HepG2 (cell line): ENCODE data around the gene PNPLA3. TPM values are rescaled to one million over a fixed set of nuclear protein-coding genes. Genes with fewer than 3 reads are reported as not detected.
A peak's percentile ranks its signal among the peaks of the same experiment; 100 is the strongest.

Experiments used
- CREM ChIP-seq, 2 experiments: sonication (generic) in 1 of 2; formaldehyde crosslinking in 1 of 2; IDR thresholded peaks; 2 replicates each; pipeline versions ENCODE4 v1.4.0 to v1.6.1; 2016 to 2020; ENCODE audit warnings: antibody characterized with exemption in 1 of 2, mild to moderate bottlenecking in 1 of 2, missing genetic modification reagents in 1 of 2
- EP300 ChIP-seq, 3 experiments: sonication (generic) in 1 of 3; formaldehyde crosslinking in 1 of 3; IDR thresholded peaks; 2 replicates each; pipeline versions ENCODE4 v1.5.1 to v1.6.1; 2011 to 2020; ENCODE audit warnings: low read depth in 2 of 3, low read length in 2 of 3, borderline replicate concordance in 1 of 3, improper control_type of control experiment in 1 of 3, mild to moderate bottlenecking in 1 of 3, missing genetic modification reagents in 1 of 3, moderate library complexity in 1 of 3
- ESRRA ChIP-seq: sonication (generic); formaldehyde crosslinking; IDR thresholded peaks from 2 replicates; pipeline ENCODE4 v1.5.1; 2020; ENCODE audit warnings: mild to moderate bottlenecking, low read depth, missing genetic modification reagents
- ETV5 ChIP-seq: IDR thresholded peaks from 2 replicates; pipeline ENCODE4 v1.6.1; 2018; ENCODE audit warnings: missing biosample characterization, missing genetic modification reagents, inconsistent platforms, borderline replicate concordance
- FOXK1 ChIP-seq: sonication (generic); formaldehyde crosslinking; IDR thresholded peaks from 2 replicates; pipeline ENCODE4 v1.4.0; 2020; ENCODE audit warnings: low read depth, missing genetic modification reagents, borderline replicate concordance
- FOXP1 ChIP-seq, 2 experiments: fragments of 450-650 bp in 1 of 2; IDR thresholded peaks; 2 replicates each; pipeline ENCODE4 v1.6.1; 2017 to 2018; ENCODE audit warnings: antibody characterized with exemption in 1 of 2
- JDP2 ChIP-seq: sonication (generic); formaldehyde crosslinking; IDR thresholded peaks from 2 replicates; pipeline ENCODE4 v1.8.1; 2022; ENCODE audit warnings: missing genetic modification reagents, borderline replicate concordance
- KLF16 ChIP-seq, 2 experiments: sonication (generic) in 1 of 2; formaldehyde crosslinking in 1 of 2; IDR thresholded peaks; 2 replicates each; pipeline versions ENCODE4 v1.6.1 to v1.8.0; 2016 to 2023; ENCODE audit warnings: missing genetic modification reagents in 2 of 2, missing compliant biosample characterization in 1 of 2
- NCOR1 ChIP-seq: fragments of 200-600 bp; sonication (generic); IDR thresholded peaks from 2 replicates; pipeline ENCODE4 v1.7.0; 2017; ENCODE audit warnings: antibody characterized with exemption, low read length, borderline replicate concordance
- NR1H2 ChIP-seq: sonication (generic); formaldehyde crosslinking; IDR thresholded peaks from 2 replicates; pipeline ENCODE4 v1.8.1; 2022; ENCODE audit warnings: low read depth, missing genetic modification reagents, borderline replicate concordance
- PITX1 ChIP-seq: sonication (generic); formaldehyde crosslinking; IDR thresholded peaks from 2 replicates; pipeline ENCODE4 v1.5.1; 2020; ENCODE audit warnings: mild to moderate bottlenecking, missing genetic modification reagents
- POLR2A ChIP-seq, 2 experiments: IDR thresholded peaks; 2 replicates each; pipeline ENCODE4 v1.6.1; 2011; ENCODE audit warnings: low read depth in 2 of 2, low read length in 2 of 2, mild to moderate bottlenecking in 1 of 2, moderate library complexity in 1 of 2; ENCODE audit not compliant: insufficient read depth in 1 of 2
- RXRA ChIP-seq: sonication (generic); formaldehyde crosslinking; IDR thresholded peaks from 2 replicates; pipeline ENCODE4 v1.5.1; 2020; ENCODE audit warnings: missing genetic modification reagents
- RXRB ChIP-seq: IDR thresholded peaks from 2 replicates; pipeline ENCODE4 v1.6.1; 2016; ENCODE audit warnings: borderline replicate concordance, missing genetic modification reagents, missing compliant biosample characterization
- SALL1 ChIP-seq: sonication (generic); formaldehyde crosslinking; IDR thresholded peaks from 2 replicates; pipeline ENCODE4 v1.8.0; 2022; ENCODE audit warnings: mild to moderate bottlenecking, missing genetic modification reagents
- SKI ChIP-seq: fragments of 450-650 bp; IDR thresholded peaks from one replicate; pipeline ENCODE4 v1.6.1; 2018; ENCODE audit warnings: mild to moderate bottlenecking; ENCODE audit not compliant: partially characterized antibody
- SOX13 ChIP-seq, 3 experiments: fragments of 450-650 bp in 1 of 3; sonication (generic) in 1 of 3; formaldehyde crosslinking in 1 of 3; IDR thresholded peaks in 2 of 3; conservative IDR thresholded peaks in 1 of 3; 2 replicates each; pipeline versions ENCODE4 v1.5.0 to v1.6.1; 2016 to 2020; ENCODE audit warnings: antibody characterized with exemption in 1 of 3, mild to moderate bottlenecking in 1 of 3, missing compliant biosample characterization in 1 of 3, missing genetic modification reagents in 1 of 3, moderate library complexity in 1 of 3
- SOX5 ChIP-seq: IDR thresholded peaks from 2 replicates; pipeline ENCODE4 v1.6.1; 2016; ENCODE audit warnings: borderline replicate concordance
- TARDBP ChIP-seq: sonication (generic); formaldehyde crosslinking; IDR thresholded peaks from 2 replicates; pipeline ENCODE4 v1.8.0; 2022; ENCODE audit warnings: mild to moderate bottlenecking, missing genetic modification reagents
- TCF7L2 ChIP-seq: IDR thresholded peaks from 2 replicates; pipeline ENCODE4 v1.6.1; 2011; ENCODE audit warnings: mild to moderate bottlenecking, low read depth, low read length, moderate library complexity
- ZBTB42 ChIP-seq: sonication (generic); formaldehyde crosslinking; IDR thresholded peaks from 2 replicates; pipeline ENCODE4 v1.5.0; 2020; ENCODE audit warnings: mild to moderate bottlenecking, missing genetic modification reagents
- ZNF264 ChIP-seq: sonication (generic); formaldehyde crosslinking; IDR thresholded peaks from 2 replicates; pipeline ENCODE4 v1.4.0; 2020; ENCODE audit warnings: missing genetic modification reagents
- ZNF614 ChIP-seq: IDR thresholded peaks from 2 replicates; pipeline ENCODE4 v1.6.1; 2018; ENCODE audit warnings: missing biosample characterization, missing genetic modification reagents, inconsistent platforms, borderline replicate concordance
- polyA plus RNA-seq, 8 experiments: library from polyadenylated mRNA; depleted of rRNA in 3 of 8; stranded (reverse) in 7 of 8; unstranded in 1 of 8; fragments of >200 nt; fragmentation: Illumina TruSeq in 4 of 8; extraction: Trizol in 4 of 8; gene quantifications; 2 replicates each; pipeline versions ENCODE4 v1.2.1 to v1.2.3, GENCODE V29; 2011 to 2016; ENCODE audit warnings: low read depth in 4 of 8, missing spikeins in 1 of 8, mixed read lengths in 1 of 8; ENCODE audit not compliant: insufficient read depth in 1 of 8
- total RNA-seq, 5 experiments: library from RNA; depleted of rRNA; stranded (reverse); fragments of >200 nt; fragmentation: Illumina TruSeq; extraction: Trizol; gene quantifications; 2 replicates each; pipeline ENCODE4 v1.2.3, GENCODE V29; 2016; ENCODE audit warnings: low read depth in 1 of 5
- TF ChIP-seq, protein P1 (sequence below): sonication (generic); formaldehyde crosslinking; IDR thresholded peaks from 2 replicates; pipeline ENCODE4 v1.8.0; 2022; ENCODE audit warnings: missing genetic modification reagents, mild to moderate bottlenecking, moderate library complexity, borderline replicate concordance
- TF ChIP-seq, protein P2 (sequence below): sonication (generic); formaldehyde crosslinking; IDR thresholded peaks from 2 replicates; pipeline ENCODE4 v1.5.0; 2020; ENCODE audit warnings: mild to moderate bottlenecking, missing genetic modification reagents

Gene PNPLA3
- total and polyA plus RNA-seq, 2 of the 13 experiments (the other 11 are each of a cell fraction or from before 2014, with no cell fraction given): 16.9 to 19.8 TPM

DNA sequence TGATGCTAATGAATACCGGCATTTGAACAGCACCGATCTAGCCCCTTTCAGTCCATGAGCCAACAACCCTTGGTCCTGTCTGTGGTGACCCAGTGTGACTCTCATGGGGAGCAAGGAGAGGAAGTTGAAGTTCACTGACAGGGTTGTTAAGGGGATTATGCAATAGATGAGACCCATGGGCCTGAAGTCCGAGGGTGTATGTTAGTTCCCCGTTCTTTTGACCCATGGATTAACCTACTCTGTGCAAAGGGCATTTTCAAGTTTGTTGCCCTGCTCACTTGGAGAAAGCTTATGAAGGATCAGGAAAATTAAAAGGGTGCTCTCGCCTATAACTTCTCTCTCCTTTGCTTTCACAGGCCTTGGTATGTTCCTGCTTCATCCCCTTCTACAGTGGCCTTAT is 4.9 kb downstream of the PNPLA3 start (continued):
- TF ChIP-seq ZBTB42 (CRISPR knock-in tag) (no peak), FOXP1 (IDR thresholded peaks at IDR 0.05) (no peak), FOXP1 (CRISPR knock-in tag; IDR thresholded peaks at IDR 0.05) (0 out of 2 replicates have a peak, but pooled peaks have one; percentile 27), ESRRA (peak; percentile 82; the same call in 1 of the 2 replicates), ZNF614 (CRISPR knock-in tag) (0 out of 2 replicates have a peak, but pooled peaks have one; percentile 44), SALL1 (CRISPR knock-in tag) (peak; percentile 36; the same call in 1 of the 2 replicates), RXRB (CRISPR knock-in tag) (peak; percentile 96), FOXK1 (CRISPR knock-in tag) (peak; percentile 44; the same call in 1 of the 2 replicates), SKI (peak; percentile 96), RXRA (peak; percentile 85; the same call in 1 of the 2 replicates), KLF16 (CRISPR knock-in tag; IDR thresholded peaks at IDR 0.05) (0 out of 4 replicates have a peak, but pooled peaks of 1 of the 2 experiments have one; percentile 20), EP300 (IDR thresholded peaks at IDR 0.05; ENCODE audit: low read depth in 2 of 2, low read length in 2 of 2) (peak in 1 of 2 experiments; percentile 39; a peak in 2 of 4 replicates), EP300 (CRISPR knock-in tag; IDR thresholded peaks at IDR 0.05; ENCODE audit: borderline replicate concordance) (no peak), TCF7L2 (no peak), POLR2A (IDR thresholded peaks at IDR 0.05; ENCODE audit: insufficient read depth in 1 of 2, low read depth in 2 of 2, low read length in 2 of 2) (peak in 1 of 2 experiments; percentile 47; a peak in 1 of 4 replicates), CREM (IDR thresholded peaks at IDR 0.05) (peak; percentile 42; the same call in 1 of the 2 replicates), CREM (CRISPR knock-in tag; IDR thresholded peaks at IDR 0.05) (no peak), NCOR1 (peak; percentile 89), NR1H2 (CRISPR knock-in tag) (peak; percentile 39; the same call in 1 of the 2 replicates), TARDBP (CRISPR knock-in tag) (0 out of 2 replicates have a peak, but pooled peaks have one; percentile 55), ETV5 (CRISPR knock-in tag) (peak; percentile 30; the same call in 1 of the 2 replicates), SOX13 (IDR thresholded peaks at IDR 0.05) (no peak), SOX13 (CRISPR knock-in tag; conservative IDR thresholded peaks at IDR 0.05 in 1 of 2, IDR thresholded peaks at IDR 0.05 in 1 of 2) (peak in 1 of 2 experiments; percentile 57; a peak in 2 of 4 replicates), JDP2 (CRISPR knock-in tag) (no peak), SOX5 (CRISPR knock-in tag) (peak; percentile 38; the same call in 1 of the 2 replicates), PITX1 (CRISPR knock-in tag) (peak; percentile 99), ZNF264 (peak; percentile 79)
- TF ChIP-seq, protein P1, sequence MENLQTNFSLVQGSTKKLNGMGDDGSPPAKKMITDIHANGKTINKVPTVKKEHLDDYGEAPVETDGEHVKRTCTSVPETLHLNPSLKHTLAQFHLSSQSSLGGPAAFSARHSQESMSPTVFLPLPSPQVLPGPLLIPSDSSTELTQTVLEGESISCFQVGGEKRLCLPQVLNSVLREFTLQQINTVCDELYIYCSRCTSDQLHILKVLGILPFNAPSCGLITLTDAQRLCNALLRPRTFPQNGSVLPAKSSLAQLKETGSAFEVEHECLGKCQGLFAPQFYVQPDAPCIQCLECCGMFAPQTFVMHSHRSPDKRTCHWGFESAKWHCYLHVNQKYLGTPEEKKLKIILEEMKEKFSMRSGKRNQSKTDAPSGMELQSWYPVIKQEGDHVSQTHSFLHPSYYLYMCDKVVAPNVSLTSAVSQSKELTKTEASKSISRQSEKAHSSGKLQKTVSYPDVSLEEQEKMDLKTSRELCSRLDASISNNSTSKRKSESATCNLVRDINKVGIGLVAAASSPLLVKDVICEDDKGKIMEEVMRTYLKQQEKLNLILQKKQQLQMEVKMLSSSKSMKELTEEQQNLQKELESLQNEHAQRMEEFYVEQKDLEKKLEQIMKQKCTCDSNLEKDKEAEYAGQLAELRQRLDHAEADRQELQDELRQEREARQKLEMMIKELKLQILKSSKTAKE (CRISPR knock-in tag): peak; percentile 87
- TF ChIP-seq, protein P2, sequence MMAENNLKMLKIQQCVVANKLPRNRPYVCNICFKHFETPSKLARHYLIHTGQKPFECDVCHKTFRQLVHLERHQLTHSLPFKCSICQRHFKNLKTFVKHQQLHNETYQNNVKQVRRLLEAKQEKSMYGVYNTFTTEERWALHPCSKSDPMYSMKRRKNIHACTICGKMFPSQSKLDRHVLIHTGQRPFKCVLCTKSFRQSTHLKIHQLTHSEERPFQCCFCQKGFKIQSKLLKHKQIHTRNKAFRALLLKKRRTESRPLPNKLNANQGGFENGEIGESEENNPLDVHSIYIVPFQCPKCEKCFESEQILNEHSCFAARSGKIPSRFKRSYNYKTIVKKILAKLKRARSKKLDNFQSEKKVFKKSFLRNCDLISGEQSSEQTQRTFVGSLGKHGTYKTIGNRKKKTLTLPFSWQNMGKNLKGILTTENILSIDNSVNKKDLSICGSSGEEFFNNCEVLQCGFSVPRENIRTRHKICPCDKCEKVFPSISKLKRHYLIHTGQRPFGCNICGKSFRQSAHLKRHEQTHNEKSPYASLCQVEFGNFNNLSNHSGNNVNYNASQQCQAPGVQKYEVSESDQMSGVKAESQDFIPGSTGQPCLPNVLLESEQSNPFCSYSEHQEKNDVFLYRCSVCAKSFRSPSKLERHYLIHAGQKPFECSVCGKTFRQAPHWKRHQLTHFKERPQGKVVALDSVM (CRISPR knock-in tag): no peak
